ENCODE measurements around the gene CEP41.

Gene CEP41

GRCh38 chr7:130365511-130366441 lies 75.0 kb downstream of the CEP41 start:
- in situ Hi-C loops (cut with HindIII; ENCODE audit: low pct_unique_long_range_greater_than_20kb, low sequenced_read_pairs): no loop called here
- no peak for DNase-seq (ENCODE audit: low read depth in 1 of 2, low spot score in 1 of 2)
- no peak for TF ChIP-seq JUND (IDR thresholded peaks at IDR 0.05; ENCODE audit: low read depth)

GRCh38 chr7:130365088-130365487 lies 75.7 kb downstream of the CEP41 start:
- TF ChIP-seq JUND (IDR thresholded peaks at IDR 0.05; ENCODE audit: low read depth): no peak
- no peak for DNase-seq (ENCODE audit: low read depth in 1 of 2, low spot score in 1 of 2)
- in situ Hi-C loops (cut with HindIII; ENCODE audit: low pct_unique_long_range_greater_than_20kb, low sequenced_read_pairs): no loop called here

GRCh38 chr7:130364451-130364850 lies 76.4 kb downstream of the CEP41 start:
- no peak for TF ChIP-seq JUND (IDR thresholded peaks at IDR 0.05; ENCODE audit: low read depth)
- DNase-seq (ENCODE audit: low read depth in 1 of 2, low spot score in 1 of 2): no peak
- in situ Hi-C loops (cut with HindIII; ENCODE audit: low pct_unique_long_range_greater_than_20kb, low sequenced_read_pairs): no loop called here

- in situ Hi-C loops (cut with HindIII; ENCODE audit: low pct_unique_long_range_greater_than_20kb, low sequenced_read_pairs): no loop called here
- peak in 1 of 2 experiments; percentile 51 for DNase-seq (ENCODE audit: low read depth in 1 of 2, low spot score in 1 of 2)
- no peak for TF ChIP-seq JUND (IDR thresholded peaks at IDR 0.05; ENCODE audit: low read depth)
These were observed 77.6 kb downstream of the CEP41 start for GRCh38 chr7:130363026-130363847.

- in situ Hi-C loops (cut with HindIII; ENCODE audit: low pct_unique_long_range_greater_than_20kb, low sequenced_read_pairs): no loop called here
- DNase-seq (ENCODE audit: low read depth in 1 of 2, low spot score in 1 of 2): no peak
- TF ChIP-seq JUND (IDR thresholded peaks at IDR 0.05; ENCODE audit: low read depth): no peak
These were observed 78.5 kb downstream of the CEP41 start for GRCh38 chr7:130362251-130362816.

- in situ Hi-C loops (cut with HindIII; ENCODE audit: low pct_unique_long_range_greater_than_20kb, low sequenced_read_pairs): no loop called here
- no peak for TF ChIP-seq JUND (IDR thresholded peaks at IDR 0.05; ENCODE audit: low read depth)
- no peak for DNase-seq (ENCODE audit: low read depth in 1 of 2, low spot score in 1 of 2)
These were observed 79.1 kb downstream of the CEP41 start for GRCh38 chr7:130361681-130362080.

GRCh38 chr7:130360518-130360917 lies 80.3 kb downstream of the CEP41 start:
- no peak for DNase-seq (ENCODE audit: low read depth in 1 of 2, low spot score in 1 of 2)
- in situ Hi-C loops (cut with HindIII; ENCODE audit: low pct_unique_long_range_greater_than_20kb, low sequenced_read_pairs): no loop called here
- no peak for TF ChIP-seq JUND (IDR thresholded peaks at IDR 0.05; ENCODE audit: low read depth)

GRCh38 chr7:130359276-130359857 lies 81.4 kb downstream of the CEP41 start:
- TF ChIP-seq JUND (IDR thresholded peaks at IDR 0.05; ENCODE audit: low read depth): no peak
- no peak for DNase-seq (ENCODE audit: low read depth in 1 of 2, low spot score in 1 of 2)
- in situ Hi-C loops (cut with HindIII; ENCODE audit: low pct_unique_long_range_greater_than_20kb, low sequenced_read_pairs): no loop called here

- TF ChIP-seq JUND (IDR thresholded peaks at IDR 0.05; ENCODE audit: low read depth): no peak
- in situ Hi-C loops (cut with HindIII; ENCODE audit: low pct_unique_long_range_greater_than_20kb, low sequenced_read_pairs): no loop called here
These were observed 82.3 kb downstream of the CEP41 start for GRCh38 chr7:130358471-130358870.

GRCh38 chr7:130356876-130357611 lies 83.8 kb downstream of the CEP41 start:
- peak in 1 of 2 experiments; percentile 82 for DNase-seq (ENCODE audit: low read depth in 1 of 2, low spot score in 1 of 2)
- in situ Hi-C loops (cut with HindIII; ENCODE audit: low pct_unique_long_range_greater_than_20kb, low sequenced_read_pairs): no loop called here
- peak; percentile 94 for TF ChIP-seq JUND (IDR thresholded peaks at IDR 0.05; ENCODE audit: low read depth)

More at GRCh38 chr7:130358471-130358870, 82.3 kb downstream of the CEP41 start:
- no peak for DNase-seq (ENCODE audit: low read depth in 1 of 2, low spot score in 1 of 2)

GRCh38 chr7:130356121-130356875 lies 84.5 kb downstream of the CEP41 start:
- in situ Hi-C loops (cut with HindIII; ENCODE audit: low pct_unique_long_range_greater_than_20kb, low sequenced_read_pairs): no loop called here
- peak; percentile 28 to 86 for DNase-seq (ENCODE audit: low read depth in 1 of 2, low spot score in 1 of 2)
- no peak for TF ChIP-seq JUND (IDR thresholded peaks at IDR 0.05; ENCODE audit: low read depth)

All from T47D (cell line).